SIG-M5 treated with dmso at 0.1 percent for 504 hours (cell line): ENCODE measurements around the gene HBA2.
"Not testable (repeated sequence)": the region's sequence is repeated elsewhere in the genome, so short reads cannot be mapped to it uniquely, and the experiment has no call there.

Experiments used
- DNase-seq: peaks from one replicate; lab custom pipeline; 2025; ENCODE audit not compliant: unreplicated experiment; lab: John Stamatoyannopoulos, UW

Gene HBA2

GRCh38 chr16:154217-155030 lies 18.3 kb upstream of the HBA2 start:
- DNase-seq: no peak

- DNase-seq: no peak
Observed at GRCh38 chr16:155031-155398, 17.7 kb upstream of the HBA2 start.

GRCh38 chr16:159136-159849 lies 13.4 kb upstream of the HBA2 start:
- no peak for DNase-seq

GRCh38 chr16:160242-160641 lies 12.4 kb upstream of the HBA2 start:
- not testable (repeated sequence) for DNase-seq

GRCh38 chr16:160691-161190 lies 11.9 kb upstream of the HBA2 start:
- DNase-seq: no peak

- no peak for DNase-seq
Observed at GRCh38 chr16:162271-162991, 10.2 kb upstream of the HBA2 start.

- DNase-seq: not testable (repeated sequence)
Observed at GRCh38 chr16:163139-163538, 9.5 kb upstream of the HBA2 start.

GRCh38 chr16:163696-164095 lies 9.0 kb upstream of the HBA2 start:
- DNase-seq: not testable (repeated sequence)

GRCh38 chr16:164134-164823 lies 8.4 kb upstream of the HBA2 start:
- not testable (repeated sequence) for DNase-seq

GRCh38 chr16:164827-165538 lies 7.7 kb upstream of the HBA2 start:
- no peak for DNase-seq

- DNase-seq: no peak
Observed at GRCh38 chr16:165539-166374, 6.9 kb upstream of the HBA2 start, which contains the start of gene HBM. HBM (plus strand) TSS chr16:165978; CDS start chr16:165998, 20 bp downstream.

- DNase-seq: no peak
Observed at GRCh38 chr16:166375-167121, 6.1 kb upstream of the HBA2 start.

GRCh38 chr16:167122-167690 lies 5.5 kb upstream of the HBA2 start:
- DNase-seq: no peak

GRCh38 chr16:168424-168823 lies 4.3 kb upstream of the HBA2 start:
- no peak for DNase-seq

GRCh38 chr16:169014-169413 lies 3.7 kb upstream of the HBA2 start:
- no peak for DNase-seq

- peak; percentile 41 for DNase-seq
Observed at GRCh38 chr16:170088-170507, 2.6 kb upstream of the HBA2 start.

- DNase-seq: no peak
Observed at GRCh38 chr16:170788-171187, 1.9 kb upstream of the HBA2 start.

GRCh38 chr16:173211-173854 lies 657 bp downstream of the HBA2 start:
- DNase-seq: not testable (repeated sequence)
